Measurements from ENCODE around the gene KIF27.

- TF ChIP-seq POLR2AphosphoS5 (IDR thresholded peaks at IDR 0.05): no peak
- TF ChIP-seq, protein P1, sequence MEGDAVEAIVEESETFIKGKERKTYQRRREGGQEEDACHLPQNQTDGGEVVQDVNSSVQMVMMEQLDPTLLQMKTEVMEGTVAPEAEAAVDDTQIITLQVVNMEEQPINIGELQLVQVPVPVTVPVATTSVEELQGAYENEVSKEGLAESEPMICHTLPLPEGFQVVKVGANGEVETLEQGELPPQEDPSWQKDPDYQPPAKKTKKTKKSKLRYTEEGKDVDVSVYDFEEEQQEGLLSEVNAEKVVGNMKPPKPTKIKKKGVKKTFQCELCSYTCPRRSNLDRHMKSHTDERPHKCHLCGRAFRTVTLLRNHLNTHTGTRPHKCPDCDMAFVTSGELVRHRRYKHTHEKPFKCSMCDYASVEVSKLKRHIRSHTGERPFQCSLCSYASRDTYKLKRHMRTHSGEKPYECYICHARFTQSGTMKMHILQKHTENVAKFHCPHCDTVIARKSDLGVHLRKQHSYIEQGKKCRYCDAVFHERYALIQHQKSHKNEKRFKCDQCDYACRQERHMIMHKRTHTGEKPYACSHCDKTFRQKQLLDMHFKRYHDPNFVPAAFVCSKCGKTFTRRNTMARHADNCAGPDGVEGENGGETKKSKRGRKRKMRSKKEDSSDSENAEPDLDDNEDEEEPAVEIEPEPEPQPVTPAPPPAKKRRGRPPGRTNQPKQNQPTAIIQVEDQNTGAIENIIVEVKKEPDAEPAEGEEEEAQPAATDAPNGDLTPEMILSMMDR (IDR thresholded peaks at IDR 0.05): no peak
Observed at GRCh38 chr9:83935276-83935935, 14.2 kb upstream of the KIF27 start.

Data from sigmoid colon (tissue), 4 donors.